Keratinocyte (primary cell): ENCODE results near the gene HELLS. TPM values are rescaled to one million over a fixed set of nuclear protein-coding genes. Genes with fewer than 3 reads are reported as not detected.

Source experiments
- DNase-seq: peaks from one replicate; pipeline ENCODE4 v3.0.0-alpha.2; 2011; ENCODE audit warnings: low read depth, missing footprints, low spot score
- FAIRE-seq: peaks from 2 replicates; lab custom pipeline; 2011; peaks lifted over from hg19 to GRCh38; lab: Jason Lieb, UNC
- H2AFZ ChIP-seq: 2 replicates; pipeline ENCODE4 v1.6.0; 2012; ENCODE audit warnings: low read length, control low read depth, inconsistent platforms; ENCODE audit not compliant: control insufficient read depth
- H3K27ac ChIP-seq: 2 replicates; pipeline ENCODE4 v1.5.1; 2011; ENCODE audit warnings: low read length; ENCODE audit not compliant: control insufficient read depth, insufficient read depth
- H3K27me3 ChIP-seq: 3 replicates; pipeline ENCODE4 v1.6.0; 2011; ENCODE audit warnings: low read length; ENCODE audit not compliant: control insufficient read depth, insufficient read depth; ENCODE audit errors: extremely low read depth
- H3K36me3 ChIP-seq, 2 experiments: 2 replicates in 1 of 2; 3 replicates in 1 of 2; pipeline ENCODE4 v1.5.1; 2011; ENCODE audit warnings: low read length in 2 of 2, mild to moderate bottlenecking in 1 of 2; ENCODE audit not compliant: control insufficient read depth in 2 of 2, insufficient read depth in 2 of 2; ENCODE audit errors: extremely low read depth in 1 of 2
- H3K4me1 ChIP-seq: 3 replicates; pipeline ENCODE4 v1.5.1; 2011; ENCODE audit warnings: low read length; ENCODE audit not compliant: control insufficient read depth, insufficient read depth; ENCODE audit errors: extremely low read depth
- H3K4me2 ChIP-seq: 3 replicates; pipeline ENCODE4 v1.6.0; 2011; ENCODE audit warnings: low read depth, low read length; ENCODE audit not compliant: control insufficient read depth, insufficient read depth; ENCODE audit errors: extremely low read depth
- H3K4me3 ChIP-seq, 3 experiments: fragments of 200-600 bp in 1 of 3; sonication (generic) in 1 of 3; 2 replicates in 2 of 3; 3 replicates in 1 of 3; pipeline ENCODE4 v1.5.1; 2011 to 2016; ENCODE audit warnings: low read length in 3 of 3, mild to moderate bottlenecking in 3 of 3, control low read depth in 2 of 3, inconsistent platforms in 1 of 3, low read depth in 1 of 3, mixed read lengths in 1 of 3, mixed run types in 1 of 3, moderate library complexity in 1 of 3; ENCODE audit not compliant: control insufficient read depth in 2 of 3, insufficient read depth in 2 of 3; ENCODE audit errors: extremely low read depth in 1 of 3
- H3K79me2 ChIP-seq: 2 replicates; pipeline ENCODE4 v1.6.0; 2012; ENCODE audit warnings: low read length; ENCODE audit not compliant: control insufficient read depth, insufficient read depth
- H3K9ac ChIP-seq: 3 replicates; pipeline ENCODE4 v1.6.0; 2011; ENCODE audit warnings: low read length; ENCODE audit not compliant: control insufficient read depth, insufficient read depth; ENCODE audit errors: extremely low read depth
- H3K9me1 ChIP-seq: 3 replicates; pipeline ENCODE4 v1.6.0; 2011; ENCODE audit warnings: low read length; ENCODE audit not compliant: control insufficient read depth, insufficient read depth; ENCODE audit errors: extremely low read depth
- H3K9me3 ChIP-seq: 2 replicates; pipeline ENCODE4 v1.5.1; 2012; ENCODE audit warnings: low read depth, low read length; ENCODE audit not compliant: control insufficient read depth
- H4K20me1 ChIP-seq: 3 replicates; pipeline ENCODE4 v1.6.0; 2011; ENCODE audit warnings: low read length; ENCODE audit not compliant: control insufficient read depth, insufficient read depth; ENCODE audit errors: extremely low read depth
- CTCF ChIP-seq, 3 experiments: IDR thresholded peaks in 1 of 3; conservative IDR thresholded peaks in 1 of 3; optimal IDR thresholded peaks in 1 of 3; 2 replicates in 2 of 3; 3 replicates in 1 of 3; pipeline versions ENCODE3 to v1.5.1; 2011; ENCODE audit warnings: low read length in 3 of 3, mild to moderate bottlenecking in 3 of 3, moderate library complexity in 2 of 3, control low read depth in 1 of 3, inconsistent platforms in 1 of 3; ENCODE audit not compliant: insufficient read depth in 2 of 3; ENCODE audit errors: extremely low read depth in 1 of 3
- EZH2 ChIP-seq: IDR thresholded peaks from one replicate; pipeline ENCODE4 v1.6.1; 2012; ENCODE audit warnings: inconsistent platforms, mild to moderate bottlenecking, low read length, moderate library complexity
- dilution Hi-C: fragments of 300-500 bp; cut with MboI; formaldehyde crosslinking; loops from one replicate; pipeline ENCODE4 v1.7.0; 2020; ENCODE audit warnings: low sequenced_read_pairs; ENCODE audit not compliant: extremely low pct_ligation_motif_present
- polyA plus RNA-seq, 5 experiments: library from polyadenylated mRNA; depleted of rRNA in 3 of 5; stranded (reverse) in 3 of 5; stranded (forward) in 1 of 5; unstranded in 1 of 5; fragments of >200 nt; gene quantifications; 1 replicate in 1 of 5; 2 replicates in 3 of 5; 3 replicates in 1 of 5; pipeline versions ENCODE4 v1.2.1 to v1.2.3, GENCODE V29; 2011 to 2012; ENCODE audit warnings: missing spikeins in 2 of 5, low read depth in 1 of 5, low replicate concordance in 1 of 5

Gene HELLS
- polyA plus RNA-seq, 1 donor (not counting 4 experiments of a cell fraction or from before 2014, with no cell fraction given): 16.4 TPM

- FAIRE-seq (no peak), DNase-seq (no peak)
- no peaks in the 10 kb centered on the region for H3K79me2 ChIP-seq
- no peaks in the 10 kb centered on the region for H3K27me3 ChIP-seq
- no peak for TF ChIP-seq EZH2
- no peak for TF ChIP-seq CTCF (optimal IDR thresholded peaks at IDR 0.05 in 1 of 3, IDR thresholded peaks at IDR 0.05 in 1 of 3, conservative IDR thresholded peaks at IDR 0.05 in 1 of 3; ENCODE audit: extremely low read depth in 1 of 3, insufficient read depth in 2 of 3, low read length in 3 of 3)
- H3K4me1 ChIP-seq: peaks cover 6% of the 10 kb centered on the region
- H3K27ac ChIP-seq: no peak overlapping the region
- H3K36me3 ChIP-seq: no peaks in the 10 kb centered on the region
- H3K4me3 ChIP-seq: no peak overlapping the region
- H3K9ac ChIP-seq: no peak overlapping the region
- dilution Hi-C loops: loop anchor here (25.0 kb wide), 1 partner anchor 510 kb away; no protein-coding TSS in a partner anchor
- no peaks in the 10 kb centered on the region for H4K20me1 ChIP-seq
- no peaks in the 10 kb centered on the region for H3K9me1 ChIP-seq
- no peaks in the 10 kb centered on the region for H3K9me3 ChIP-seq
- H2AFZ ChIP-seq: no peak overlapping the region
- no peak overlapping the region for H3K4me2 ChIP-seq
These were observed 81.9 kb downstream of the HELLS start for GRCh38 chr10:94627511-94627910.

GRCh38 chr10:94630017-94630688, 84.6 kb downstream of the HELLS start:
- TF ChIP-seq EZH2: no peak
- TF ChIP-seq CTCF (optimal IDR thresholded peaks at IDR 0.05 in 1 of 3, IDR thresholded peaks at IDR 0.05 in 1 of 3, conservative IDR thresholded peaks at IDR 0.05 in 1 of 3; ENCODE audit: extremely low read depth in 1 of 3, insufficient read depth in 2 of 3, low read length in 3 of 3): peak in 1 of 3 experiments; percentile 30
- no peak overlapping the region for H3K9ac ChIP-seq
- no peak overlapping the region for H2AFZ ChIP-seq
- no peaks in the 10 kb centered on the region for H3K27me3 ChIP-seq
- no peak overlapping the region for H3K4me3 ChIP-seq
- H3K79me2 ChIP-seq: no peaks in the 10 kb centered on the region
- H3K27ac ChIP-seq: no peak overlapping the region
- no peaks in the 10 kb centered on the region for H3K9me3 ChIP-seq
- no peak overlapping the region for H3K4me2 ChIP-seq
- dilution Hi-C loops: loop anchor here (25.0 kb wide), 1 partner anchor 507 kb away; no protein-coding TSS in a partner anchor
- H3K36me3 ChIP-seq: no peaks in the 10 kb centered on the region
- H4K20me1 ChIP-seq: no peaks in the 10 kb centered on the region
- FAIRE-seq: no peak
- no peaks in the 10 kb centered on the region for H3K9me1 ChIP-seq
- peaks cover 6% of the 10 kb centered on the region for H3K4me1 ChIP-seq
- DNase-seq: no peak
